Measurements from ENCODE around the gene VSX1. TPM values are rescaled to one million over a fixed set of nuclear protein-coding genes. Genes with fewer than 3 reads are reported as not detected.

The VSX1 gene
- polyA plus RNA-seq, 2 donors: not detected

GRCh38 chr20:25081065-25081729 is 744 bp downstream of the VSX1 start:
- H3K36me3 ChIP-seq (ENCODE audit: control insufficient read depth in 2 of 2, insufficient read depth in 2 of 2, low read length in 1 of 2): no peaks in the 10 kb centered on the region
- peaks cover 22 to 40% of the 10 kb centered on the region in 2 donors for H3K27me3 ChIP-seq (ENCODE audit: control insufficient read depth in 1 of 2, insufficient read depth in 2 of 2, low read length in 2 of 2)
- WGBS, 2 donors: 7 to 11% methylated on average over 54 of the region's 54 CpGs
- H3K4me3 ChIP-seq (ENCODE audit: low read depth in 1 of 2, low read length in 2 of 2): no peak overlapping the region
- H3K9me3 ChIP-seq (ENCODE audit: control insufficient read depth in 2 of 2, insufficient read depth in 1 of 2, low read depth in 1 of 2, low read length in 1 of 2): no peaks in the 10 kb centered on the region
- peaks cover 3 to 7% of the 10 kb centered on the region in 2 donors for H3K4me1 ChIP-seq (ENCODE audit: control insufficient read depth in 2 of 2, insufficient read depth in 2 of 2, low read length in 1 of 2)
- no peak overlapping the region for H3K27ac ChIP-seq (ENCODE audit: low read depth in 2 of 2, low read length in 1 of 2)

DNA sequence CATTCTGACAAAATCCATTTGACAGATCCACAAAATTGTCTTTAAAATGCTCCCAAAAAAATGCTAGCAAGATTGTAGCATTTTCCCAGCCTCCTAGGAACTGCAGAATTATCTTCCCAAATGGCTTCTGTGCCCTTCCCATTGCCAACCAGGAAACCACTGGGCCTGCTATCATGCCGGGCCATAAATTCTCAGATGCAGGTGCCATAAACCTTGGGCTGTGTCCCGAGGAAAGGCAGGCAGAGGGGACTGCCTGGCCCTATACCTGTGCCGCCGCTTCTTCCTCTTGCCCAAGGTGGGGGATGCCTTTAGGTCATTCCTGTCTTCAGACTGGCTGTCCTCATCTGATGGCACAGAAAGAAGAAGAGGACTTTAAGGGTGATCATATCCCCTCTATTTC is 2.8 kb downstream of the VSX1 start:
- peaks cover under 1 to 7% of the 10 kb centered on the region in 2 donors for H3K4me1 ChIP-seq (ENCODE audit: control insufficient read depth in 2 of 2, insufficient read depth in 2 of 2, low read length in 1 of 2)
- no peaks in the 10 kb centered on the region for H3K36me3 ChIP-seq (ENCODE audit: control insufficient read depth in 2 of 2, insufficient read depth in 2 of 2, low read length in 1 of 2)
- H3K9me3 ChIP-seq (ENCODE audit: control insufficient read depth in 2 of 2, insufficient read depth in 1 of 2, low read depth in 1 of 2, low read length in 1 of 2): no peaks in the 10 kb centered on the region
- WGBS, 2 donors: 76 to 81% methylated on average over 4 of the region's 4 CpGs
- H3K27me3 ChIP-seq (ENCODE audit: control insufficient read depth in 1 of 2, insufficient read depth in 2 of 2, low read length in 2 of 2): peaks cover 21 to 32% of the 10 kb centered on the region in 2 donors
- no peak overlapping the region for H3K27ac ChIP-seq (ENCODE audit: low read depth in 2 of 2, low read length in 1 of 2)
- H3K4me3 ChIP-seq (ENCODE audit: low read depth in 1 of 2, low read length in 2 of 2): no peak overlapping the region

GRCh38 chr20:25078662-25079061 is 3.3 kb downstream of the VSX1 start:
- Histone ChIP-seq H3K36me3 (ENCODE audit: control insufficient read depth in 2 of 2, insufficient read depth in 2 of 2, low read length in 1 of 2) (no peaks in the 10 kb centered on the region), H3K9me3 (ENCODE audit: control insufficient read depth in 2 of 2, insufficient read depth in 1 of 2, low read depth in 1 of 2, low read length in 1 of 2) (no peaks in the 10 kb centered on the region), H3K27ac (ENCODE audit: low read depth in 2 of 2, low read length in 1 of 2) (no peak overlapping the region), H3K4me1 (ENCODE audit: control insufficient read depth in 2 of 2, insufficient read depth in 2 of 2, low read length in 1 of 2) (peaks cover 0 to 7% of the 10 kb centered on the region in 2 donors), H3K4me3 (ENCODE audit: low read depth in 1 of 2, low read length in 2 of 2) (no peak overlapping the region), H3K27me3 (ENCODE audit: control insufficient read depth in 1 of 2, insufficient read depth in 2 of 2, low read length in 2 of 2) (peaks cover 15 to 28% of the 10 kb centered on the region in 2 donors)
- 79 to 90% methylated on average over 8 of the region's 8 CpGs for WGBS, 2 donors

GRCh38 chr20:25077610-25078169 is 4.3 kb downstream of the VSX1 start:
- Histone ChIP-seq H3K4me3 (ENCODE audit: low read depth in 1 of 2, low read length in 2 of 2) (peak overlapping the region in 1 of 2 donors; percentile 4), H3K4me1 (ENCODE audit: control insufficient read depth in 2 of 2, insufficient read depth in 2 of 2, low read length in 1 of 2) (peaks cover 0 to 4% of the 10 kb centered on the region in 2 donors), H3K9me3 (ENCODE audit: control insufficient read depth in 2 of 2, insufficient read depth in 1 of 2, low read depth in 1 of 2, low read length in 1 of 2) (no peaks in the 10 kb centered on the region), H3K27ac (ENCODE audit: low read depth in 2 of 2, low read length in 1 of 2) (no peak overlapping the region), H3K27me3 (ENCODE audit: control insufficient read depth in 1 of 2, insufficient read depth in 2 of 2, low read length in 2 of 2) (peaks cover 9 to 18% of the 10 kb centered on the region in 2 donors), H3K36me3 (ENCODE audit: control insufficient read depth in 2 of 2, insufficient read depth in 2 of 2, low read length in 1 of 2) (no peaks in the 10 kb centered on the region)
- 3 to 4% methylated on average over 38 of the region's 38 CpGs for WGBS, 2 donors

- peaks cover 9 to 16% of the 10 kb centered on the region in 2 donors for H3K27me3 ChIP-seq (ENCODE audit: control insufficient read depth in 1 of 2, insufficient read depth in 2 of 2, low read length in 2 of 2)
- H3K27ac ChIP-seq (ENCODE audit: low read depth in 2 of 2, low read length in 1 of 2): no peak overlapping the region
- WGBS, 2 donors: 24 to 27% methylated on average over 14 of the region's 14 CpGs
- no peaks in the 10 kb centered on the region for H3K36me3 ChIP-seq (ENCODE audit: control insufficient read depth in 2 of 2, insufficient read depth in 2 of 2, low read length in 1 of 2)
- H3K9me3 ChIP-seq (ENCODE audit: control insufficient read depth in 2 of 2, insufficient read depth in 1 of 2, low read depth in 1 of 2, low read length in 1 of 2): no peaks in the 10 kb centered on the region
- peaks cover 0 to 4% of the 10 kb centered on the region in 2 donors for H3K4me1 ChIP-seq (ENCODE audit: control insufficient read depth in 2 of 2, insufficient read depth in 2 of 2, low read length in 1 of 2)
- peak overlapping the region in 1 of 2 donors; percentile 4 for H3K4me3 ChIP-seq (ENCODE audit: low read depth in 1 of 2, low read length in 2 of 2)
Observed at GRCh38 chr20:25076731-25077609, 5.0 kb downstream of the VSX1 start.

- Histone ChIP-seq H3K27me3 (ENCODE audit: control insufficient read depth in 1 of 2, insufficient read depth in 2 of 2, low read length in 2 of 2) (peaks cover 2 to 10% of the 10 kb centered on the region in 2 donors), H3K36me3 (ENCODE audit: control insufficient read depth in 2 of 2, insufficient read depth in 2 of 2, low read length in 1 of 2) (no peaks in the 10 kb centered on the region)
Observed at GRCh38 chr20:25076201-25076600, 5.7 kb downstream of the VSX1 start.

DNA sequence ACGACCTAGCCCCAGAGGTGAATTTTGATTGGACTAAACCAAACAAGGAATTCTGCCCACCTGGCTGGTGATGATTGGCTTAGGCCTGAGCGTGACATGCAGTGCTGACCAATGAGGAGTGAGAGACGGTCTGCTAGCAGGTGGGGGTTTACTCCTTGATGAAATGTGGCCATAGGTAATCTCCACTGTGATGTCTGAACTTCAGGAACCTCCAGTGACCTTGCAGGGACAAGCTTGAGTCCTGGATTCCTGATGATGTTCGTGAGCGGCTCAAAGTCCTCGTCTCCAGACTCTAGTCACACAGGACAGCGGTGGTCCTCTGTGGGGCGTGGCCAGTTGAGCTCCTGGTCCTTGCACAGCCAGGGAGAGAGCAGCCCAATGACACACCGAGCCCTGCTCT is 8.4 kb downstream of the VSX1 start:
- no peaks in the 10 kb centered on the region for H3K9me3 ChIP-seq (ENCODE audit: control insufficient read depth in 2 of 2, insufficient read depth in 1 of 2, low read depth in 1 of 2, low read length in 1 of 2)
- peaks cover 0 to 4% of the 10 kb centered on the region in 2 donors for H3K27me3 ChIP-seq (ENCODE audit: control insufficient read depth in 1 of 2, insufficient read depth in 2 of 2, low read length in 2 of 2)
- 76 to 77% methylated on average over 9 of the region's 9 CpGs for WGBS, 2 donors
- H3K36me3 ChIP-seq (ENCODE audit: control insufficient read depth in 2 of 2, insufficient read depth in 2 of 2, low read length in 1 of 2): no peaks in the 10 kb centered on the region
- H3K4me3 ChIP-seq (ENCODE audit: low read depth in 1 of 2, low read length in 2 of 2): no peak overlapping the region
- H3K4me1 ChIP-seq (ENCODE audit: control insufficient read depth in 2 of 2, insufficient read depth in 2 of 2, low read length in 1 of 2): no peaks in the 10 kb centered on the region
- no peak overlapping the region for H3K27ac ChIP-seq (ENCODE audit: low read depth in 2 of 2, low read length in 1 of 2)

More at GRCh38 chr20:25076201-25076600, 5.7 kb downstream of the VSX1 start:
- Histone ChIP-seq H3K4me3 (ENCODE audit: low read depth in 1 of 2, low read length in 2 of 2) (no peak overlapping the region), H3K9me3 (ENCODE audit: control insufficient read depth in 2 of 2, insufficient read depth in 1 of 2, low read depth in 1 of 2, low read length in 1 of 2) (no peaks in the 10 kb centered on the region), H3K27ac (ENCODE audit: low read depth in 2 of 2, low read length in 1 of 2) (no peak overlapping the region), H3K4me1 (ENCODE audit: control insufficient read depth in 2 of 2, insufficient read depth in 2 of 2, low read length in 1 of 2) (no peaks in the 10 kb centered on the region)
- WGBS, 2 donors: 70 to 75% methylated on average over 2 of the region's 2 CpGs

GRCh38 chr20:25072226-25072811 is 9.6 kb downstream of the VSX1 start:
- H3K4me1 ChIP-seq (ENCODE audit: control insufficient read depth in 2 of 2, insufficient read depth in 2 of 2, low read length in 1 of 2): no peaks in the 10 kb centered on the region
- H3K36me3 ChIP-seq (ENCODE audit: control insufficient read depth in 2 of 2, insufficient read depth in 2 of 2, low read length in 1 of 2): no peaks in the 10 kb centered on the region
- no peak overlapping the region for H3K27ac ChIP-seq (ENCODE audit: low read depth in 2 of 2, low read length in 1 of 2)
- no peak overlapping the region for H3K4me3 ChIP-seq (ENCODE audit: low read depth in 1 of 2, low read length in 2 of 2)
- peaks cover 0 to 4% of the 10 kb centered on the region in 2 donors for H3K27me3 ChIP-seq (ENCODE audit: control insufficient read depth in 1 of 2, insufficient read depth in 2 of 2, low read length in 2 of 2)
- 47 to 54% methylated on average over 7 of the region's 7 CpGs for whole genome bisulfite sequencing, 2 donors
- no peaks in the 10 kb centered on the region for H3K9me3 ChIP-seq (ENCODE audit: control insufficient read depth in 2 of 2, insufficient read depth in 1 of 2, low read depth in 1 of 2, low read length in 1 of 2)

DNA sequence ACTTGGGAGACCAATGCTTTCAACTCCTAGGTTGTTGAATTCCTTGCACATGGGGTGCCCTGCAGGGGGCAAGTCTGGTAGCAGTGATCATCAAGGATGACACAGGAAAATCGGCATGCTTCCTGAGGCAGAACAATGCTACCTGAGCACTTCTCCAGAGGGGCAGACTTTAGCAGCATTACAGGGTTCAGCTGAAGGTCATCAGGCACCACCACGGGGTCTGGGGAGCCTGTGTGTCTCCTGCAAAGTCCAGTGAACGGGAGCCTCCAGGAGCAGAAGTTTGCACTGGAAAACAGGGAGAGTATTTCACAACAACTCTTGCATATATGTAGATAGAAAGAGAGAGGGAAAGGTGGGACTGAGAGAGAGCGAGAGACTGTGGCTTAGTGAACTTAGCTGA is 10.2 kb downstream of the VSX1 start:
- H3K36me3 ChIP-seq (ENCODE audit: control insufficient read depth in 2 of 2, insufficient read depth in 2 of 2, low read length in 1 of 2): no peaks in the 10 kb centered on the region
- no peaks in the 10 kb centered on the region for H3K4me1 ChIP-seq (ENCODE audit: control insufficient read depth in 2 of 2, insufficient read depth in 2 of 2, low read length in 1 of 2)
- H3K27ac ChIP-seq (ENCODE audit: low read depth in 2 of 2, low read length in 1 of 2): no peak overlapping the region
- 33 to 34% methylated on average over 4 of the region's 4 CpGs for WGBS, 2 donors
- peaks cover 0 to 4% of the 10 kb centered on the region in 2 donors for H3K27me3 ChIP-seq (ENCODE audit: control insufficient read depth in 1 of 2, insufficient read depth in 2 of 2, low read length in 2 of 2)
- no peak overlapping the region for H3K4me3 ChIP-seq (ENCODE audit: low read depth in 1 of 2, low read length in 2 of 2)
- no peaks in the 10 kb centered on the region for H3K9me3 ChIP-seq (ENCODE audit: control insufficient read depth in 2 of 2, insufficient read depth in 1 of 2, low read depth in 1 of 2, low read length in 1 of 2)

All from esophagus (tissue), 2 donors.